NCI-H2081 (cell line): ENCODE results near the gene NHLH2.

Experiments used
- DNase-seq, 2 experiments: peaks; one replicate each; lab custom pipeline; 2025; lab: John Stamatoyannopoulos, UW

NHLH2 gene

DNA sequence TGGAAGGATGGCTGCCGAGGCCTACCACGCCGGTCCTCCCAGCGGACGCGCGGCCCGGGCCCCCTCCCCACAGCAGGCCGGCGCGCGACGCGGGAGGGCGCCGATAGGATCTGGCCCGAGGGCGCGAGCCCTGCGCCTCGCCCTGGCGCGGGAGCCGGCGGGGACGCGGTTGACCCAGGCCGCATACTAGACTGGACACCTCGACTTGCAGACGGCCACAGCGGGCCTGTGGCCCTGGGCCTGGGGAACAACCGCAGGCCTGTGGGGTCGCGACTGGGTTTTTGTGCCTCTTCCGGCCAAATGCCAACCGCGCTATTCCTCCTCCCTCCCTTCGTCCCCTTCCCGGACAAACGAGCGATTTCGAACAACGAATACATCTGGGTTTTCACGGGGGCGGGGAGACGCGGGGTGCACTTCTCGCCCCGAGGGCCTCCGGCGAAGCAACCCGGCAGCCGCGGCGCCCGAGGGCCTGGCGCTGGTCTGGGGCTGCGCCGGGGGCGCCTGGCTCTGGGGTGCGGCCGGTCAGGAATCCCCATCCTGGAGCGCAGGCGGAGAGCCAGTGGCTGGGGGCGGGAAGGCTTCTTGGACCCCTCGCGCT lies 2.4 kb downstream of the NHLH2 start:
- no peak for DNase-seq

DNA sequence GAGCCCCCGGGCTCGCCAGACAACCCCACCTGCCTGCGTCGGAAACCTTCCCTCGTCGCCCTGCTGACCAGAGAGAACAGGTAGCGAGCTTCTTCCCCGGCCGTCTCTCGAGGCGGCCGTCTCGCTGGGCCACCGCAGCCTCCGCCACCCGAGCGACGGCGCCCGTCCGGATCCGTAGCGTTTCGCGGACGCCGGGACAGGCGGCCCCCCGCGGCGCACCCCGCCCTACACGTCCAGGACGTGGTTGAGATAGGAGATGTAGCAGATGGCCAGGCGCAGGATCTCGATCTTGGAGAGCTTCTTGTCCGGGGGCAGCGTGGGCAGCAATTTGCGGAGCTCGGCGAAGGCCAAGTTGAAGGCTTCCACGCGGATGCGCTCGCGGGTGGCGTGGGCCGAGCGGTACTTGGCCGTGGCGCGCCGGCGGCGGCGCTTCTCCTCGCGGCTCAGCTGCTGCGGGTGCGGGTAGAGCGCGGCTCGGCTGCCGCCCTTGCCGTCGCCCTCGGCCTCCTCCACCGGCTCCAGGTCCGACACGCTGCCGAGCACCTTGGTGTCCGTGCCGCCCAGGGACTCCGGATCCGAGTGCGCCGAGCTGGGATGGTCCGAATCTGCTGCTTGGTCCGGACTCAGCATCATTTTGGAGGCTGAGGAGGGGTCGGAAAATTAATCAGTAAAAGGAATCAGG lies 3.0 kb downstream of the NHLH2 start:
- no peak for DNase-seq

DNA sequence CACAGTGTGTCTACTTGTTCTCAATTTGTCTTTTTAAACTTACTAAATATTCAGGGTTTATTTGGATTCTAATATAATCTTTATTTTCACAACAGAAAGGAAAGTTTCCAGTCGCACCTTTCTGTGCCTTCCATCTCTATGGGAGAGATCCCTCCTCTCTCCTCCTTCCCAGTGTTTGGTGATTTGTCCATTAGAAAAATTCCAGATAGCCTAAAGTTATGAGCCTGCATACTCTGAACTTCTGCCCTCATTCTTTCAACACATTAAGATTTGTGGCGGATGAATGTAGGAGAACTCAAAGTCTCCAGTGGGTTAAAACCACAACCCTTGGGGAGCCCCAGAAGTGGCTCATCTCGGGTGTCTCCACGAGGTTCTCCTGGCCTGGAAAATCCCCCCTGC lies 3.6 kb downstream of the NHLH2 start:
- no peak for DNase-seq

DNA sequence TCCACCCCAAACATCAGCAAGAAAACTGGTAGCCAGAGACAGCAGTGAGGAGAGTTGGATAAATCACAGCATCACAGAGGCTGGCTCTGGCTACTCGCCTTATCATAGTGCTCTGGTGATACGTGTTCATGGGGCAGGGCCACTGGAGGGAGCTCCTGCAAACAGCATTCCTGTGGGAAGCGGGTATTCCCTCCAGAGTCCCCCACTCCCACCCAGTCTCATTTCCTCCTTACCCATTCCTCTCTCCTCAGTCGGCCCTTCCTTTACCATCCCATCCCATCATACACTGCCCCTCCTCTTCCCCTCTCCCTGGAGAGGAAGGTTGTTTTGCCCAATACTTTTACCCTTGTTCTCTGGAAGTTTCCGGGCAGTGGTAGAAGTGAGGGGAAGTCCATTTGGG lies 7.1 kb downstream of the NHLH2 start:
- no peak for DNase-seq

DNA sequence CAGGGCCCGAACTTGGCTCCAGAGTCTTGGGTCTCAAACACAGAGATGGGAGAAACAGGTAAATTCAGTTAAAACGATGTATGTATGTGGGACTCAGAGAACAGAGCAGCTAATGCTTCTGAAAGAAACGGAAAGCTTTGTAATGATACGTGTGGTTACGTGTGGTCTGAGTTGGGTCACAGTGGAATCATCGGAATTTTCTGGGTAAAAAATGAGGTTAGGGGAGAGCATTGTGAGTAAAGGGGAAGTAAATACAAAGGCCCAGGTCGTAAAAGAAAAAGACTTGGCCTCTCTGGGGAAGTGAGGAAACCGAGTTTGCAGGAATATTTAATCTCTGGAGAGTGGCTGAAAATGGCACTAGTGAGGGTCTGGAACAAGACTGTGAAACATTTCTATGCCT lies 8.3 kb downstream of the NHLH2 start:
- DNase-seq = no peak

DNA sequence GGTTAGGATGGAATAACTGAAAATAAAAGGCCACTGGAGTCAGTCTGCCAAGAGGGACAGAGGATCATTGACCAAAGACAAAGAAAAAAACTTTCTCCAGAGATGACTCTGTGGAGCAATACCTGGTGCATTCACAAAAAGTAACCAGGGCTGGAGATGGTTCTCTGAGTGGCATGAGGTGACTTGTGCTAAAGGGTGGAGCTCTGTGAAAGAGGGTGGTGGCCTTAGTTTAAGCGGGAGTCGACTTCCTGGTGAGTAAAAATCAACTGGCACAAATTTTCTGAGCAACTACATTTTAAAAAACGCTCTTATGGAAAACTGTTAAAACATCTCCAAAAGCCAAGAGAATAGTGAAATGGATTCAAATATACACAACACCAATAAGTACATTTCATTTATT lies 10.0 kb downstream of the NHLH2 start:
- DNase-seq = no peak

DNA sequence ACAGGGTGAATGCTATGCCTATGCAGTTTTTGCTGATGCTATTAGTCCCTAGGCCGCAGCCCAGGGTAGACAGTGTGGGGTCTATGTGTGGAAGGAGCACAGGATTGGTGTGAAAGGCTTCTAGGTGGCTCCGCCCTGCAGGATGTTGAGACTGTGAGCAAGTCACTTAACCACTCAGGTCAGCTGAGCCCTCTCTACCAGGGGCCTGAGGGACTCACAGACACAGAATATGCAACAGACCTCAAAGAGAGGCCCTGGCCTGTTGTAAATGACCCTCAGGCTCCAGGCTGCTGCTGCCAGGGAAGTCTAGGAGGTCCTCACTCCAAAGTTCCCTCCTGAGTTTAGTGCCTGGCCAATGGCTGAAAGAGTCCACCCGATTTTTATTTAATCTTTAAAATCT lies 11.0 kb downstream of the NHLH2 start:
- DNase-seq = no peak

DNA sequence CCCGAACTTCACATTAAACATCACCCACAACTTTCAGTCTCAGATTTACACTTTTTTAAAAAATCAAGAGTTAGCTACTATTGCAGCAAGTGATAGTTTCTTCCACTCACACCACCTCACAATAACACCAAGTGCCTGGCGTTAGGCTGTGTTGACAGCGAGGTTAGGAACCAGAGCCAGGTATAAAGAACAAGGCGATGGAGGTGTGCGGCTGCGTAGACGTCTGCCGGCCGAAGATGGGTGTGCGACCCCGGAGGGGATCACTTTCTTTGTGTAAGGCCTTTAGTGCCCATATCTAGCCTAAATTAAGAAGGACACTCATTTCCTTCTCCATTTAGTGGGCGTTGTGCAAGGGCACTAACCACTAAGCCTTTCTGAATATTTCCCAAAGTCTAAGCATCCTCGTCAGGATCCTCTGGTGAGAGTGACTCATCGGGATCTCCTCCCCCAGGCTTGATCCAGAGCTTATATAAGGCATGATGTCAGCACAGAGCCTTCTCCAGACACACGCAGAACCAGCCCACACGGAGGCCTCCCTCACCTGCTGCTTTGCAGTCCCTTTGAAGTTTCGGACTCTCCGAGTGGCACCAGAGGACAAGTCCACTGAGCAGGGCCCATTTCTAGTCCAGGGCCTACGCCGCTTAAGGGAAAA lies 11.8 kb downstream of the NHLH2 start:
- no peak for DNase-seq

DNA sequence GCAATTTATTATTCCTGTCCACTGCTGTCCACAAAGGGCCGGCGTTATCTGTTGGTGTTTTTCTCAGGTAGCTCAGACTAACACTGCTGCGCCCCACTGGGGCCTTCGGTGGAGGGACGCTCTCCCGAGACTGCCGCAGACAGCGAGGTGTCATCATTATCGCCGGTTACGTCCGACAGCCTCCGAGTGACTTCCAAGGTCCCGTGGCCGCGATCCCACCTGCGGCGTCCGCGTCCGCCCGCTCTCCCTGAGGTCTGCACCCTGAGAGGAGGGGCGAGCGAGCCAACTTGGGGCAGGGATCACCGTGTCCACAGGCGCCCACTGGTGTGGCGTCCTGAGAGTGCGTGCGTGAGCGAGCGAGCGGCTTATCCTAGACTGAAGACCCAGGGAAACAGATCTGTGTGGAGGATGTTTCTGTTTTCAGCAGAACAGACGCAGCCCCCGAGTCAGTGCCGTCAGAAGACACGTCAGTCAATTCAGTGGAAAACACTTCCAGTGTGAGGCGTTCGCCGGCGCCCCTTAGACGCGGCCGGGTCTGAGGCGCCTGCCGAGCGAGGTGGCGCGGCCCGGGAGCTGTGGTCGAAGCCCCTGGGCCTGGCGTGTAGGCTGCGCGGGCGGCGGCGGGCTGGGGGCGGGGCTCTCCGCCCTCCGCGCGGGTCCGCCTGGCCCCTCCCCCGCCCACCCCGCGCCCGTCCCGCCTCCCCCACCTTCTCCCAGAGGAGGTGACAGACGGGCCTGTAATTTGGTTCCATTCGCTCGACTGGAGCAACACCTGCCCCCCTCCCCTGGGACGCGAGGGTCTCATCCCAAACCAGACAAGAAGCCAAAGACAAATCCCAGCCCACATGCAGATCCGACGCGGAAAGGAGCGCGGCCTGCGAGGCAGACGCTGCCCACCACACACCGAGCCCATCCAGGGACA lies 12.6 kb downstream of the NHLH2 start:
- no peak for DNase-seq

DNA sequence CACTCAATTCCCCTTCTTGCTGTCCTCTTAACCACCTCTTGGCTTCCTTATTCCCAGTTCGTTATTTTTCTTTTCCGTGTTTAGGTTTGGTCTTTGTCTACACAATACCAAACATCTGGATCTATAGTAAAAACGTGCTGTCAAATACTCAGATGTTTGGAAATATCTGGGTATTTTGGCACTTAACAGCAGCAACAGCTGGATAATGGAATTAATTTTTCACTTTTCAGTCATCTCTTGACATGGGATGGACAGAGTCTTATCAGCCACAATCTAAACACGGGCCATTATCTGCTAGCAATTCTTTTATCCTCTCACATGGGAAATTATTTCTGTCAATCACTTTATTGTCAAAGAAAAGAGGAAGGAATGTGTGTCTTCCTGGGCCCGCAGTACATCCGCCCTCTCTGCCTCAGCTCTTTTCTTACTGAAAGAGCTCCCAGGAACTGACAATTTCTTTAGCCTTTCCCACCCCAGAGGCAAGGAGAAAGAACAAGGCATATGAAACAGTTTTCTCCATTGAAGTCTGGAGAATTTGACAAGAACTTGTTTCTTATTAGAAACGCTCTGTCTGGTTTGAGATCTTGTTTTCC lies 13.4 kb downstream of the NHLH2 start:
- no peak for DNase-seq

DNA sequence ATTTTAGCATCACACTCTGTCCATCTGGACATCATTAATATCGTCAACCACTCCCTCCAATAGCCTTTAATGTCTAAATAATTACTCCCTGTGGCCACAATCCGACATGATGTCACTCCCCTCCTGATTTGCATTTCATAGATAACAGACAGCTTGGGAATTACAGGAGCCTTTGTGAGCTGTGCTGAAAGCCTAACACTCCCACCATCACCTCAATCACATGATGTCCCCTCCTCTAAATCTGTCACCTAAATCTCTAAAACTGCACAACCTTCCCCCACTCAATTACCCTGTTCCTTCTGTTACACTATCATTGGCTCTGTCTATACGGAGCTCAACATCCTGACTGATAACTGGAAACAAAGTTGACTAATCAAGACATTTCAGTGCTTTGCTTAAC lies 14.3 kb downstream of the NHLH2 start:
- no peak for DNase-seq

DNA sequence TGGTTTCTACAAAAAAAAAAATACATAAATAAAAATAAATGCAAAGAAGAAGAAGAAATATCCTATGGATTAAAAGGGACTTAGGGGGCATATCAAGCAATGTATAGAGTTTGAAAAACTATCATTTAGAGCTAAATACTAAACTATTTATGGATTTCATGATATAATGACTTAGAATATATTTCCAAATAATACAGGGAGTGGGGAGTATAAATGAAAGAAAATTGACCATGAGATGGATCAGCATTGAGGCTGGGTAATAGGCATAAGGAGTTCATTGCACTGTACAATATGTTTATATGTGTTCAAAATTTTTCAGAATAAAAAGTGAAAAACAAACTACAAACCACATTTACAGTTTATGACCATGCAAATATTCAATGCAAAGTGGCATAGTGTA lies 18.8 kb downstream of the NHLH2 start:
- DNase-seq = no peak

DNA sequence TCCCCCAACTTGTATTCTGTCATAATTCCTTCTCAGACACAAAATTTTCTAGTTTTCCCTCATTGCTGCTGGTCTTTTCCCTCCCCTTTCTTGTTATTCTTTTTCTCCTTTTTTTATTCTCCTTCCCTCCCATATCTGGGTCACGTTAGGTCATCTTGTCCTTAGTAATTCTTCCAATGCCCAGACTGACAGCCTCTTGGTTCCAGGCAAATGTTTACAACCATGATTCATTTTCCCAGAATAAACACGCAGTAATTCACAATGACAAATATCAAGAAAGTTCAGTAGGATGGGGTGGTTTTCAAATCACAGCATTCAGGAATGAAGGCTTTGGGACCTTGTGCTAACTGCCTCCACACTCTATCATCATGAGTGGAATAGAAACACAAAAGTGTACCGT lies 25.2 kb downstream of the NHLH2 start:
- DNase-seq = no peak

DNA sequence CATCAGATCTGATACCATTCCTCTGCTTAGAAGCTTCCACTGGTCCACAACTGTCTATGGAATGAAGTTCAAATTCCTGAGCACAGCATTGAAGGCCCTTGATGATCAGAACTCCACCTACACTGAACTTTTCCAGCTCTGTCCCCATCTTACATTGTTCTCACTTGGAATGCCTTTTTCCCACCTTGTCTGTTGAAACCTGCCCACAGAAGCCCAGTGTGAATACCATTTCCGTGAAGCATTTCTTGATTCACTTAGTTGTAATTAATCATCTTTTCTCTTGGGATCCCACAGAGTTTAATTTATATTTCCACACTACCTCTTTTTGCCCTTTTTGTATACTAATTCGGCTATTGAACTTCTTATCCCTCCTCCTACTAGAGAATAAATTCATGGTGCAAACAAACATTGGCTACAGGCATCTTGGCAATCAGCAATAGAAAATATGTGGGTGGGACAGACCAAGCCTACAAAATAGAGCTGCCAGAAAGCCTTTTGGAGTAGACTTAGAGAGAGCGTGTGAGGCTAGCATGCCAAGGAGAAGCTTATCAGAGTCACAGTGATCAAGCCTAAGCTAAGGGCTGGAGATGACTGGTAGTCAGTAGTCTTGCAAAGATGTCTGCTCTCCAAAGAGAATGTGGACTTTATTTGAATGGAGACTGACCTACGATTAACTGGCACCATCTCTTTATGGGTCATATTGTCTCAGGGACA lies 26.1 kb downstream of the NHLH2 start:
- DNase-seq = no peak

DNA sequence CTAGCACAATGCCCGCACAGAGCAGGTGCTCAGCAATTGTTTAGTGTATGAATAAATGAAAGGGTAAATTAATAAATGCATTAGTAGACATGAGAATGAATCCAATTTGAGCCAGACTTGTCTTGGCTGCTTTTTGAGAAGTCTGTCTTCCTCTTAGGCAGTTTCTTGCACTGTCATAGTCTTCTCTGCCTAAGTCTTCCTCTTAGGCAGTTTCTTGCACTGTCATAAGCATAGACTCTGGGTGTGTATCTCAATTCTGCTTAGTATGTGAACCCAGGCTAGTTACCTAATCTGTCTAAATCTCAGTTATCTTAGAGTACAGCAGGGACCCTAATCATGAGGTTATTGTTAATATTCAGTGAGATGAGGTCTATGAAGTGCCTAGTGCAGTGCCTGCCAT lies 27.2 kb downstream of the NHLH2 start:
- DNase-seq = no peak

DNA sequence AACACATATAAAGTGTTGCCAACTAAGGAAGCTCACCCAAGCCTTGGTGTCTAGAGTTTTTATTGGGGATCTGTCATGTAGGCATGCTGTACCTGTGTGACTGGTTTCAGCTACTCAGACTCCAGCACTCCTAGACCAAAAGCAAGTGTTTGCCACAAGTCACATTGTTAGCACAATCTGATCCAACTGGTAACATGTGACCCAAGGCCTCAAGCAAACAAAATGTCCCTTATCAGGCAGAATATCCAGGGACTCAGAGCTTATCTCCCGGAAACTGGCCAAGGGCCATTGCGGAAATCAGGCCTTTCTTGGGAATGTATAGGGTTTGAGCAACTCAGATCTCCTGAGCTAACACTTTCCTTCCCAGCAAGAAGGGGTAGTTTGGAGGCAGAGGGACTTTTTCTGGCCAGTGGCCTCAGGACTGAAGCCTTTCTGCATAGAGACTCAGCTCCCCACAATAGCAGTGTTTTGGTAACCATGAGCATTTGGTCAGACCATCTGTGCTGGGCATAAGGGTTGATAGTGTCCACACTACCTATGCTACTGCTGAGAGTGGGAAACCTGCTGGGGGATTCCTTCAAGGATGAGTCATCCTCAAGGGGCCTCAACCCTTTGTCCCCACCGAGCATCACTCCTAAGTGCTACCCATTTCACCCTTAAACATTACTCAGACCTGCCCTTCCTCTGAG lies 29.6 kb downstream of the NHLH2 start:
- DNase-seq = no peak

DNA sequence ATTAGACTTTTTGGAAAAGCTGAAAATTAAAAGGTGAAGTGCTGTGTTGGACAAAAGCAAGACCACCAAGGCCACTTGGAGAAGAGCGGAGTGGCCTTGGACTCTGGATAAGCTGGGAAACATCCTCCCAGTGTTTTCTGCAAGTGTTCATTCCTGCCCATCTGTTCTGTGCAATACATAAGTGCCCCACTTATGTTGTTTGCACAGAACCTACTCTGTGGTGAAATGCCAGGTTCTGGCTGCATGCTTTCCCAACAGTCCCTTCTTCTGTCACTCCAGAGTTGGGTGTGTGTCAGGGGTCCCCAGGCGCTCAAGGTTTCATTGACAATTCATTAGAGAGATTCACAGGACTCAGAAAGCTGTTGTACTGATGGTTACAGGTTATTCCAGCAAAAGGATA lies 30.3 kb downstream of the NHLH2 start:
- no peak for DNase-seq

DNA sequence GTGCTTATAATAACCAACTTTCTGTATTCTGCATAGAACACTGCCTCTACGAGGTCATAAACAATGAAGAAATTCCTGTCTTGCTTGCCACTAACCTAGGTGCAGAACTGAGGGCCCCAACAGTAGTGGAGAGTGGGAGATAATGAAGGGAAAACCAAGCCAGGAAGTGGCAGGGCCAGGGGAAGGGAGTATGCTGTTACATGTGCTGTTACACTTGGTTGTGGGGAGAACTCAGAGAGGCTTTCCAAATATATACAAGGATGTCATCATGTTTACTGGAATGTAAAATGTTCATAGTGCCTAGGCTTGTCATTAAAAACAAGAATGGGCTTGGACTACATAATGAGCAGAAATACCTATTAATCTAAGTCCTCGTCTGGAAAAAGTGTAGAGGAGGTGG lies 31.1 kb downstream of the NHLH2 start:
- DNase-seq = no peak

DNA sequence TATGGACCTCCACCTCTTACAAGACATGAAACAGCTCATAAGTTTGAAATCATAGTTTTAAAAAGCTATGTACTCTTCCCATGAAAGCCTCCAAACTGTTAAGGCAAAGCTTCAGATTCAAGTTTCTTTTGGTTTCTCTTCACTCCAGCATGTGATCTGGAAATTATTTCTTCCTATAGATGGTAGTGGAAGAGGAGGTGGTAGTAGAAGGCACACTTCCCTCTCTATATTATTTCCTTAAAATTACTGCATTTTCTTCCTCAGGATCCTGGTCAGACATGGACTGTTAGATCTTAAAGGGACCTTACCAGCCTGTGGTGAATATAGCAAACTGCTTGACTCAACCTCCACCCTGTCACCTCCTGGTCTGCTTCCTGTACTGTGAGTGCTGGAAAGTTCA lies 31.9 kb downstream of the NHLH2 start:
- DNase-seq = no peak

DNA sequence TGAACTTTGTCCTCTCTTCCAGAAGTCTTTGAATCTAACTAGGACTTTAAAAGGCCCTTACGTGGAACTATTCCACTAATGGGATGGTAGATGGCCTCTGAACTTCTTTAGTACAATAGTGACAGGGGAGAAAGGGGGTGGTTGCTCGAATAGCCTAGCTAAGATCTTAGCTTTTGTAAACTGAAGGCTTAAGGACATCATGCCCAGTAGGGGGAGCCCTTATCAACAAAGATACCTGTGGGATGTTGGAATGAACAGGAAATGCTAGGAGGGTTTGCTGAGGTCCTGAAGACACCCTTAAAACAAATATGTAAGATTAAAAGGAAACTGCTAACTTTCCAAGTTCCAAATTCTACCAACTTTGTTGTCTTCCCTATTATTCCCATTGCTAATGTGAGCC lies 33.2 kb downstream of the NHLH2 start:
- peak; percentile 42 to 57 for DNase-seq

DNA sequence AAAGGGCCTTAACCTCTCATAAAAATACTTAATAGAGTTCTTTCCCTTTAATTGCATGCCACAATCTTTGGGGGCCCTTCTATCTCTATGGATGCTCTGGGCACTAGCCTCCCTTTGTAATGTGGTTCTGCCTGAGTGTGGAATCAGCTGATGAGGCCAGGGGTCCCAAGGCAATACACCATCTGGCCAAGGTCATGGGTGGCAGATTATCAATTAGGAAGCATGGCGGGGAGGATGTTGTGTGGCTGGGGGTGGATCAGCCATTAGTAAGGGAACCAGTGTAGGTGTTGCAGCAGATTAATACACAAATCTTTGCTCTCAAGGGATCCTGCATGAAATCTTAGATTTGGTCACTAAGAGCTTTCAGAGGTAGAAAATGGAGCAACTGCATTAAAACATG lies 35.3 kb downstream of the NHLH2 start:
- DNase-seq = no peak
